K562 (cell line): Measurements from ENCODE around the gene SNRPB. TPM values are rescaled to one million over a fixed set of nuclear protein-coding genes. Genes with fewer than 3 reads are reported as not detected.

ENCODE experiments used
- ATAC-seq: fragments of 200-7000 bp; cut with Tn5 transposase; 3 replicates; pipeline ENCODE4 v1.9.1; 2020; ENCODE audit warnings: moderate library complexity
- BruUV-seq: library from RNA; stranded (reverse); fragments of 400-500 nt; replicated peaks from 2 replicates; lab custom pipeline; 2021; lab: Mats Ljungman, UMichigan
- CTCF ChIA-PET: fragments of 300-600 bp; formaldehyde crosslinking; extraction: SDS; loops from one replicate; lab custom pipeline; 2021; ENCODE audit warnings: low intra/inter-chr PET ratio; lab: Yijun Ruan, JAX
- POLR2A ChIA-PET: fragments of 300-600, 350-650 bp; sonication (Branson Sonifier 250); formaldehyde crosslinking; extraction: SDS; loops from one replicate; lab custom pipeline; 2021; ENCODE audit warnings: antibody characterized with exemption, inconsistent platforms; lab: Yijun Ruan, JAX
- DNase-seq, 4 experiments: peaks; one replicate each; pipeline versions ENCODE4 v3.0.0 to v3.0.0-alpha.2; 2011 to 2018; ENCODE audit warnings: low spot score in 3 of 4, mixed read lengths in 3 of 4; ENCODE audit errors: extremely low read depth in 1 of 4
- FAIRE-seq: peaks from 2 replicates; lab custom pipeline; 2011; peaks lifted over from hg19 to GRCh38; lab: Jason Lieb, UNC
- H2AFZ ChIP-seq: 2 replicates; pipeline ENCODE4 v1.6.0; 2011; ENCODE audit warnings: low read depth, low read length, control low read depth, inconsistent platforms
- H3K27ac ChIP-seq: fragments of 200-600 bp; 3 replicates; pipeline ENCODE4 v1.8.0; 2011; ENCODE audit warnings: low read depth, mild to moderate bottlenecking, control low read depth, inconsistent platforms, low read length, moderate library complexity, mixed read lengths; ENCODE audit errors: extremely low read depth
- H3K27me3 ChIP-seq, 2 experiments: fragments of 300-600 bp in 1 of 2; 2 replicates in 1 of 2; 3 replicates in 1 of 2; pipeline versions ENCODE4 v1.6.0 to v1.8.0; 2011; ENCODE audit warnings: inconsistent platforms in 2 of 2, low read length in 2 of 2, mild to moderate bottlenecking in 1 of 2, mixed read lengths in 1 of 2, moderate library complexity in 1 of 2; ENCODE audit not compliant: control insufficient read depth in 2 of 2, insufficient read depth in 2 of 2
- H3K36me3 ChIP-seq: fragments of 300-600 bp; 3 replicates; pipeline ENCODE4 v1.8.0; 2011; ENCODE audit warnings: mild to moderate bottlenecking, low read length, inconsistent platforms; ENCODE audit not compliant: control insufficient read depth, insufficient read depth
- H3K4me1 ChIP-seq, 2 experiments: fragments of 200-600 bp in 1 of 2; replicated peaks in 1 of 2; 2 replicates in 1 of 2; 3 replicates in 1 of 2; pipeline versions ENCODE4 v1.5.1 to v1.8.0; 2011; ENCODE audit warnings: inconsistent platforms in 2 of 2, low read length in 2 of 2, mild to moderate bottlenecking in 1 of 2, mixed read lengths in 1 of 2, moderate library complexity in 1 of 2; ENCODE audit not compliant: control insufficient read depth in 2 of 2, insufficient read depth in 2 of 2
- H3K4me2 ChIP-seq: 2 replicates; pipeline ENCODE4 v1.6.1; 2011; ENCODE audit warnings: low read length, control low read depth, inconsistent platforms, mixed read lengths; ENCODE audit not compliant: insufficient read depth
- H3K4me3 ChIP-seq: fragments of 200-600 bp; sonication (generic), shearing (Covaris generic); 2 replicates; pipeline ENCODE4 v1.5.1; 2016; ENCODE audit warnings: control low read depth, inconsistent platforms
- H3K79me2 ChIP-seq: fragments of 200-600 bp; 3 replicates; pipeline ENCODE4 v1.8.0; 2011; ENCODE audit warnings: low read length, inconsistent platforms; ENCODE audit not compliant: control insufficient read depth, insufficient read depth
- H3K9ac ChIP-seq, 2 experiments: 2 replicates each; pipeline versions ENCODE4 v1.6.0 to v1.6.1; 2011; ENCODE audit warnings: low read depth in 2 of 2, low read length in 2 of 2, control low read depth in 1 of 2, inconsistent platforms in 1 of 2, mild to moderate bottlenecking in 1 of 2, mixed read lengths in 1 of 2; ENCODE audit not compliant: insufficient read depth in 1 of 2
- H3K9me1 ChIP-seq: one replicate; pipeline ENCODE4 v1.6.0; 2011; ENCODE audit warnings: inconsistent platforms, mild to moderate bottlenecking, low read length, moderate library complexity; ENCODE audit not compliant: control insufficient read depth, insufficient read depth
- H3K9me3 ChIP-seq: replicated peaks from 2 replicates; pipeline ENCODE4 v1.5.1; 2011; ENCODE audit warnings: low read depth, low read length, inconsistent platforms; ENCODE audit not compliant: control insufficient read depth, insufficient read depth
- H4K20me1 ChIP-seq: replicated peaks from 2 replicates; pipeline ENCODE4 v1.6.1; 2011; ENCODE audit warnings: low read length, inconsistent platforms, mixed read lengths; ENCODE audit not compliant: control insufficient read depth, insufficient read depth
- DEAF1 ChIP-seq: fragments of 450-650 bp; formaldehyde crosslinking; IDR thresholded peaks from 2 replicates; pipeline ENCODE4 v1.4.0; 2020; ENCODE audit warnings: mild to moderate bottlenecking, moderate library complexity
- FOSL1 ChIP-seq: fragments of 200-800 bp; sonication (Bioruptor generic); conservative IDR thresholded peaks from 2 replicates; pipeline ENCODE4 v1.6.1; 2016; ENCODE audit warnings: missing genetic modification characterization, missing compliant biosample characterization
- HNRNPLL ChIP-seq: fragments of 200-400 bp; formaldehyde crosslinking; IDR thresholded peaks from 2 replicates; pipeline ENCODE4 v1.6.1; 2017; ENCODE audit warnings: low read length, low read depth, mild to moderate bottlenecking; ENCODE audit not compliant: poor library complexity, severe bottlenecking
- JUND ChIP-seq, 2 experiments: IDR thresholded peaks; 2 replicates in 1 of 2; 3 replicates in 1 of 2; pipeline ENCODE4 v1.6.1; 2011; ENCODE audit warnings: borderline replicate concordance in 2 of 2, low read depth in 2 of 2, low read length in 2 of 2, improper control_type of control experiment in 1 of 2, missing biosample characterization in 1 of 2, missing genetic modification characterization in 1 of 2, missing genetic modification reagents in 1 of 2
- PATZ1 ChIP-seq: fragments of 250-450 bp; sonication (Bioruptor Pico); IDR thresholded peaks from 2 replicates; pipeline ENCODE4 v1.5.0; 2020; ENCODE audit warnings: mild to moderate bottlenecking, borderline replicate concordance
- PHB ChIP-seq: fragments of 250-450 bp; sonication (Bioruptor Pico); IDR thresholded peaks from 2 replicates; pipeline ENCODE4 v1.5.0; 2021
- SOX6 ChIP-seq: fragments of 450-650 bp; IDR thresholded peaks from 2 replicates; pipeline ENCODE4 v1.6.1; 2014; ENCODE audit warnings: mild to moderate bottlenecking
- ZBTB2 ChIP-seq: fragments of 450-650 bp; IDR thresholded peaks from 2 replicates; pipeline ENCODE4 v1.6.1; 2016; ENCODE audit warnings: antibody characterized with exemption
- ZNF583 ChIP-seq: fragments of 250-450 bp; sonication (Bioruptor Pico); IDR thresholded peaks from 2 replicates; pipeline ENCODE4 v1.4.0; 2020
- WGBS: fragments of 100-300 bp; shearing (Covaris generic); methylation state at CpG from one replicate; pipeline ENCODE4 v1.1.6; 2016; ENCODE audit warnings: low coverage, mixed read lengths; ENCODE audit not compliant: insufficient coverage; ENCODE audit errors: missing lambda C conversion rate; 5-methylcytosine and 5-hydroxymethylcytosine counted together
- in situ Hi-C: fragments of 300-500 bp; cut with MboI; formaldehyde crosslinking; loops from 4 replicates; pipeline ENCODE4 v1.15.0; 2018; ENCODE audit warnings: inconsistent platforms, mixed read lengths
- intact Hi-C: fragments of 100-400 bp; cut with micrococcal nuclease; formaldehyde crosslinking; loops from 2 replicates; pipeline ENCODE4 v1.14.2; 2022
- polyA plus RNA-seq, 8 experiments: library from polyadenylated mRNA; depleted of rRNA in 4 of 8; stranded (reverse) in 5 of 8; unstranded in 3 of 8; fragments of >200 nt; fragmentation: Nextera tagmentation in 2 of 8; fragmentation: Illumina TruSeq in 1 of 8; extraction: Ambion mirVana in 2 of 8; extraction: Trizol in 1 of 8; gene quantifications; 2 replicates each; pipeline versions ENCODE4 v1.2.1 to v1.2.3, GENCODE V29; 2011 to 2014; ENCODE audit warnings: inconsistent platforms in 1 of 8, missing spikeins in 1 of 8
- total RNA-seq, 7 experiments: library from RNA; depleted of rRNA in 6 of 7; stranded (reverse); fragments of >200 nt in 6 of 7; fragmentation: Illumina TruSeq in 2 of 7; extraction: Trizol in 2 of 7; gene quantifications; 2 replicates each; pipeline versions ENCODE4 v1.2.1 to v1.2.3, GENCODE V29; 2011 to 2021; ENCODE audit warnings: low replicate concordance in 1 of 7

SNRPB gene
- total and polyA plus RNA-seq, 9 of the 15 experiments (the other 6 are each of a cell fraction or from before 2014, with no cell fraction given) = 13.1 to 615 (median 266) TPM

- H3K9me1 ChIP-seq = peaks cover under 1% of the 10 kb centered on the region
- no peak overlapping the region for H3K4me2 ChIP-seq
- no TSS peak for BruUV-seq
- H3K79me2 ChIP-seq = peaks cover 22% of the 10 kb centered on the region
- ATAC-seq = no peak
- WGBS = 42% methylated on average over 4 of the region's 4 CpGs
- H3K36me3 ChIP-seq = peaks cover 13% of the 10 kb centered on the region
- ChIA-PET POLR2A (no interaction called here), CTCF (no interaction called here)
- H3K9me3 ChIP-seq = no peaks in the 10 kb centered on the region
- H4K20me1 ChIP-seq = peaks cover 14% of the 10 kb centered on the region
- H2AFZ ChIP-seq = no peak overlapping the region
- peaks cover under 1 to 4% of the 10 kb centered on the region in 2 experiments; a peak in 4 of 5 replicates for H3K4me1 ChIP-seq
- H3K4me3 ChIP-seq = no peak overlapping the region
- H3K9ac ChIP-seq = no peak overlapping the region
- no peaks in the 10 kb centered on the region for H3K27me3 ChIP-seq
- H3K27ac ChIP-seq = no peak overlapping the region
- intact Hi-C loops = no loop called here
- no peak for FAIRE-seq
- in situ Hi-C loops = loop anchor here (5.0 kb wide), 1 partner anchor 49 kb away; no protein-coding TSS in a partner anchor
- TF ChIP-seq HNRNPLL (no peak), PHB (no peak), FOSL1 (tag) (peak; percentile 93), PATZ1 (no peak), JUND (IDR thresholded peaks at IDR 0.05; ENCODE audit: borderline replicate concordance, low read depth, low read length) (no peak), JUND (tag; IDR thresholded peaks at IDR 0.05; ENCODE audit: borderline replicate concordance, low read depth, low read length) (peak; percentile 75; the same call in 1 of the 3 replicates), ZNF583 (CRISPR knock-in tag) (no peak), DEAF1 (CRISPR knock-in tag) (no peak), SOX6 (no peak), ZBTB2 (no peak)
- TF ChIP-seq, all 486 proteins: peak for 2
- DNase-seq = no peak
Measured at GRCh38 chr20:2473516-2473915, 2.9 kb upstream of the SNRPB start.
